ENCODE measurements around the gene C11orf21. TPM values are rescaled to one million over a fixed set of nuclear protein-coding genes. Genes with fewer than 3 reads are reported as not detected.

The C11orf21 gene
- total RNA-seq, 1 donor from 2014 or later: 0.16 TPM

DNA sequence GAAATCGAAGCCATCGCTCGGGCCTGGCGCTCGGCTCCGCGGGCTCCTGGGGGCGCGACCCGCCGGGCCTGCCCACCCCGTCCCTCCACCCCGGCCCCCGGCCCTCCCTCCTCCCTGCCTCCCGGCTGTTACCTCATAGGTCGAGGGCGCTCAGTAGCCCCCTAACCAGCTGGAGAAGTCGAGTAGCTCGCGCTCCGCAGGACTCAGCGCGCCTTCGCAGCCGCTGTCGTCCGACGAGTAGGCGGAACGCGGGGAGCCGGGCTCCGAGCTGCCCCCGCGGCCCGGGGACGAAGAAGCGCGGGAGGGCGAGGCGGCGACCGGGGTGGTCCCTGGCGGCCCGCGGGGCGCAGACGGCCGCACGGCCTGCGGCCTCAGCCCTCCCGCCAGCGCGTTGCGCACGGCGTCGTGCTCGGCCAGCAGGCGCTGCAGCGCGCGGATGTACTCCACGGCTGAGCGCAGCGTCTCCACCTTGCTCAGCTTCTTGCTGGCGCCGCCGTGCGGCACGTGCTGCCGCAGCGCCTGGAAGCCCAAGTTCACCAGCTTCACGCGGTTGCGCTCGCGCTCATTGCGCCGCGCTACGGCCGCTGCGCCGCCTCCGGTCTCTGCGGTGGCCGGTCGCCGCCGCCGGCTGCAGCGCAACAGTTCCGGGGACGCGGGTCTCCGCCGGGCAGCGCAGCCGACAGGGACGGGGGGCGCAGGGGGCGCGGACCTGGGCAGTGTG, 32.0 kb downstream of the C11orf21 start:
- Mint-ChIP-seq H3K4me3 (ENCODE audit: unreplicated experiment) (no peak overlapping the region), H3K36me3 (ENCODE audit: unreplicated experiment) (no peaks in the 10 kb centered on the region), H3K4me1 (ENCODE audit: unreplicated experiment) (peaks cover 9% of the 10 kb centered on the region)

DNA sequence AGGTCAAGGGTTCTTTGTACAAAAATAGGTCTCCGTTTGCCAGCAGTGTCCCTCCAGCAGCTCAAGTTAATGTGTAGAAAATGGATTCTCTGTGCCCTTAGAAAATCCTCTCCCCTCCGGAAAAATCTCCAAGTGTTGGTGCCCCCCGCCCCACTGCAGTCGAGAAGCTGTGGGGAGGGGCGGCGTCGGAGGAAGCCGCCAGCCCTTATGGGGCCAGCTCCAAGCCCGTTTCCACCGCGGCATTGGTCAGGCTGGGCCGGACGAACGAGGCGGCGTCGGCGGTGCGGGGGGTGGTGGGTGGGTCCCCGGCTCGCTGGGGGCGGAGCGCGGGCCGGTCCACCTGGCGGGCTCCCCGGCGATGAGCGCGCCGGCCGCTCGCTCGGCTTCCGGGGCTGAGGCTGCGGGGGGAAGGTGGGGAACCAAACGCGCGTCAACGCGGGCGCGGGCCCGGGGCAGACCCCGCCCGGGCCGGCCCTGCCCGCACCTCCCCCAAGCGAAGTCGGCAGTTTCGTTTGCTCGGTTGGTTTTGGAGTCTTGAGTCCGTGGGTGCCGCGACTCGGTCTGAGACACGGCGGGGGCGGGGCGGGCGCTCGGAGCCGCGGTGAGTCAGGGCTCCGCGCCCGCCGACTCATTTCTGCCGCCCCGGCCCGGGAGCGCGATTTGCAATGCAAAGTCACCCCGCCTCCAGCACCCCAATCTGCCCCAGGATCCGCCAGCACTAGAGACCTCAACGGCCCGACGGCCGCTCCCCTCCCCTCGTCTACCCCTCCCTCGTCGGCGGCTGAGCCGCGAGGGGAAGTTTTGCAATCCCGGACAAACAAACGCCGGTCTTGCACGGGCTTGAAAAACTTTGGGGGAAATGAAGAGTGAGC, 32.8 kb downstream of the C11orf21 start:
- no peak for DNase-seq (ENCODE audit: extremely low spot score, unreplicated experiment)
- Mint-ChIP-seq H3K9me3 (ENCODE audit: unreplicated experiment) (no peaks in the 10 kb centered on the region), H3K4me3 (ENCODE audit: unreplicated experiment) (peak overlapping the region; percentile 44), H3K36me3 (ENCODE audit: unreplicated experiment) (no peaks in the 10 kb centered on the region), H3K4me1 (ENCODE audit: unreplicated experiment) (peaks cover 7% of the 10 kb centered on the region), H3K27me3 (ENCODE audit: unreplicated experiment) (peaks cover 51% of the 10 kb centered on the region), H3K27ac (ENCODE audit: unreplicated experiment) (no peak overlapping the region)
- TF ChIP-seq, protein P1, sequence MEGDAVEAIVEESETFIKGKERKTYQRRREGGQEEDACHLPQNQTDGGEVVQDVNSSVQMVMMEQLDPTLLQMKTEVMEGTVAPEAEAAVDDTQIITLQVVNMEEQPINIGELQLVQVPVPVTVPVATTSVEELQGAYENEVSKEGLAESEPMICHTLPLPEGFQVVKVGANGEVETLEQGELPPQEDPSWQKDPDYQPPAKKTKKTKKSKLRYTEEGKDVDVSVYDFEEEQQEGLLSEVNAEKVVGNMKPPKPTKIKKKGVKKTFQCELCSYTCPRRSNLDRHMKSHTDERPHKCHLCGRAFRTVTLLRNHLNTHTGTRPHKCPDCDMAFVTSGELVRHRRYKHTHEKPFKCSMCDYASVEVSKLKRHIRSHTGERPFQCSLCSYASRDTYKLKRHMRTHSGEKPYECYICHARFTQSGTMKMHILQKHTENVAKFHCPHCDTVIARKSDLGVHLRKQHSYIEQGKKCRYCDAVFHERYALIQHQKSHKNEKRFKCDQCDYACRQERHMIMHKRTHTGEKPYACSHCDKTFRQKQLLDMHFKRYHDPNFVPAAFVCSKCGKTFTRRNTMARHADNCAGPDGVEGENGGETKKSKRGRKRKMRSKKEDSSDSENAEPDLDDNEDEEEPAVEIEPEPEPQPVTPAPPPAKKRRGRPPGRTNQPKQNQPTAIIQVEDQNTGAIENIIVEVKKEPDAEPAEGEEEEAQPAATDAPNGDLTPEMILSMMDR (IDR thresholded peaks at IDR 0.05): no peak

More for the DNA sequence above, 32.0 kb downstream of the C11orf21 start:
- peaks cover 55% of the 10 kb centered on the region for H3K27me3 Mint-ChIP-seq (ENCODE audit: unreplicated experiment)
- DNase-seq (ENCODE audit: extremely low spot score, unreplicated experiment): no peak
- TF ChIP-seq, protein P1 (IDR thresholded peaks at IDR 0.05): no peak
- no peaks in the 10 kb centered on the region for H3K9me3 Mint-ChIP-seq (ENCODE audit: unreplicated experiment)
- no peak overlapping the region for H3K27ac Mint-ChIP-seq (ENCODE audit: unreplicated experiment)

DNA sequence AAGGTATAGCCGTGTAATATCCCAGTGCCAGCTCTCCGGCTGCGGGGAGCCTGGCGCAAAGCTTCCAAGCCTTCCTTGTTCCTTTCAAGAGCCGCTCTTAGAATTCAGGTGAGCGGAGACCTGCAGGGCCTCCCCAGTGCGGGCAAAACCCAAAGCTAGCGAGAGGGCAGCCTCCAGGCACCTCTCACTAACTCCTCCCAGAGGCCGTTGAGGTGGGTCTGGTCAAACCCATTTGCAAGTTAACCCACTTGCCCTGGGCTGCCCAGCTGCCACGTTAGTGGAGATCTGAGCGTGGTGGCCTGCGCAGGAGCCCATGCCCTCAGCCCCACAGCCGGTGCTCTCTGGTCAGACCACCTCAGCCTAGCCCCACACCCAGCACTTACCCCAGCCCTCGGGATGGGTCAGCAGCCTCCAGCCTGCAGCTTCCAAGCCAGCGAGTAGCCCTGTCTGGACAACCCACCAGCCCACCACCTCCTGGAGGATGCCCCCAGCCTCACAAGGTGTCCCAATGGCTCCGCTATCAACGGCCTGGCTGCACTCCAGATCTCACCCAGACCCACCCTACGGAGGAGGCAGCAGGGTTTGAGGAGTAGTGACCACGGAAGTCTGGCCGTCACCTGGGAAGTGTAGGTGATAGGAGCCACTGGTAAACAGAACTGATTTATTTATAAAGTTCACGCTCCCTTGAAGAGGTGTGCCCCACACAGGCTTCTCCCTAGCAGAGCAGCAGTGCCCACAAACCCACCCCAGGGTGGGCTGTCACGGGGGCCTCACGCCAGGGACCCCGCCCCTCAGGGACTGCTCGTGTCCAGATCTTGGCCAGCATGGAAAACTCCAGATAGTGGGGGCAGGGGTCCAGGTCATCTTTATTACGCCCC, 33.6 kb downstream of the C11orf21 start:
- TF ChIP-seq, protein P1 (IDR thresholded peaks at IDR 0.05): no peak
- Mint-ChIP-seq H3K36me3 (ENCODE audit: unreplicated experiment) (no peaks in the 10 kb centered on the region), H3K27me3 (ENCODE audit: unreplicated experiment) (peaks cover 42% of the 10 kb centered on the region), H3K4me3 (ENCODE audit: unreplicated experiment) (peak overlapping the region; percentile 50), H3K9me3 (ENCODE audit: unreplicated experiment) (no peaks in the 10 kb centered on the region), H3K27ac (ENCODE audit: unreplicated experiment) (no peak overlapping the region), H3K4me1 (ENCODE audit: unreplicated experiment) (peaks cover 3% of the 10 kb centered on the region)
- DNase-seq (ENCODE audit: extremely low spot score, unreplicated experiment): no peak

DNA sequence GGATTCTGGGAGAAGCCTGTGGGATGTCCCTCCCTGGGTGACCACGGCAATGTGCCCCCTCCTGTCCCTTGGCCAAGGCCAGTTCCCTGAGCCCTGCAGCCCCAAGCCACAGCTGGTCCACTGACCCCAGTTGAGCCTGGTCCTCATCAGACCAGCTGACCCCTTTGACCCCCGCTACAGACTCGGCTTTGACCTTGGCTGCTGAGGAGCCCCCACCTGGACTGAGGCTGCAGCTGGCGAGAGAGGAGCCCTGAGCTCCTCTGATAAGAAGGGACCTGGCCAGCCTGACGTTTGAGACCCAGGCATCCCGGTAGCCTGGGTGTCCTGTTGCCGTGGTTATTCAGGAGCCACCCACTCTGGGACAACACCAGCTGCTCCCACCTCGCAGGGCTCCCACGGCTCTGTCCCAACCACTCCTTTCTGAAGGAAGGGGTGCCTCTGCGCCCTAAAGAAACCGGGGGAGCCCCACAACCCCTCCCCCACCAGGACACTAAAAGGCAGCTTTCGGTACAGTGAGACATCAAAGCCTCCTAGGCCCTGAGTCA, 34.3 kb downstream of the C11orf21 start:
- H3K4me3 Mint-ChIP-seq (ENCODE audit: unreplicated experiment): no peak overlapping the region
- peaks cover 36% of the 10 kb centered on the region for H3K27me3 Mint-ChIP-seq (ENCODE audit: unreplicated experiment)
- DNase-seq (ENCODE audit: extremely low spot score, unreplicated experiment): no peak
- TF ChIP-seq, protein P1 (IDR thresholded peaks at IDR 0.05): no peak
- no peak overlapping the region for H3K27ac Mint-ChIP-seq (ENCODE audit: unreplicated experiment)
- peaks cover 3% of the 10 kb centered on the region for H3K4me1 Mint-ChIP-seq (ENCODE audit: unreplicated experiment)
- H3K36me3 Mint-ChIP-seq (ENCODE audit: unreplicated experiment): no peaks in the 10 kb centered on the region
- H3K9me3 Mint-ChIP-seq (ENCODE audit: unreplicated experiment): no peaks in the 10 kb centered on the region

Measured in osteocyte (in vitro differentiated cells).